Astrocyte of the cerebellum (primary cell): ENCODE data around the gene HTRA3.

Experiments
- DNase-seq: peaks from one replicate; pipeline ENCODE4 v3.0.0-alpha.2; 2011; ENCODE audit warnings: low read depth
- H3K4me3 ChIP-seq: 2 replicates; pipeline ENCODE4 v1.5.1; 2011; ENCODE audit warnings: mild to moderate bottlenecking, low read depth, low read length, moderate library complexity
- CTCF ChIP-seq: IDR thresholded peaks from 2 replicates; pipeline ENCODE4 v1.5.1; 2012; ENCODE audit warnings: low read length, low read depth, moderate library complexity, mild to moderate bottlenecking; ENCODE audit errors: missing control alignments
- in situ Hi-C: cut with HindIII; loops from 2 replicates; pipeline ENCODE4 v1.10.0; 2017; ENCODE audit warnings: low sequenced_read_pairs

Gene HTRA3

DNA sequence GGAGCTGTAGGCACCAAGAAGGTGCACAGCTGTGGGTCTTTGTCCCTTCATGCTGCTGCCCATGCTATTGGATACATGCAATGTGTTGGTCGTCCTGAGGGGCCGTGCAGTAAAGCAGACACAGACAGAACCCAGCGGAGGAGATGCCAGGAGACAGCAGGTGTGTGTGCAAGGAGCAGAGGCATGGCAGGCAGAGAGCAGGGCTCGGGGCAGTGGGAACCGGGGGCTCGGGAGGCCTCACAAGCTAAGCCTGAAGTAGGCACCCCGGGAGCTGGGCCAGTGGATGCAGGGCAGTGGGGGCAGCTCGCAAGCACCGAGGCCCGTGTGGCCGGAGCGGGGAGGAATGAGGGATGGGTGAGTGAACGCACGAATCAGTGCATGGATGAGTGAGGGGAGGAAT is 13.2 kb downstream of the HTRA3 start:
- H3K4me3 ChIP-seq = no peak overlapping the region
- DNase-seq = no peak
- in situ Hi-C loops = no loop called here
- TF ChIP-seq CTCF = no peak

GRCh38 chr4:8283161-8283560 is 13.6 kb downstream of the HTRA3 start:
- no peak for DNase-seq
- in situ Hi-C loops = no loop called here
- no peak overlapping the region for H3K4me3 ChIP-seq
- TF ChIP-seq CTCF = no peak

DNA sequence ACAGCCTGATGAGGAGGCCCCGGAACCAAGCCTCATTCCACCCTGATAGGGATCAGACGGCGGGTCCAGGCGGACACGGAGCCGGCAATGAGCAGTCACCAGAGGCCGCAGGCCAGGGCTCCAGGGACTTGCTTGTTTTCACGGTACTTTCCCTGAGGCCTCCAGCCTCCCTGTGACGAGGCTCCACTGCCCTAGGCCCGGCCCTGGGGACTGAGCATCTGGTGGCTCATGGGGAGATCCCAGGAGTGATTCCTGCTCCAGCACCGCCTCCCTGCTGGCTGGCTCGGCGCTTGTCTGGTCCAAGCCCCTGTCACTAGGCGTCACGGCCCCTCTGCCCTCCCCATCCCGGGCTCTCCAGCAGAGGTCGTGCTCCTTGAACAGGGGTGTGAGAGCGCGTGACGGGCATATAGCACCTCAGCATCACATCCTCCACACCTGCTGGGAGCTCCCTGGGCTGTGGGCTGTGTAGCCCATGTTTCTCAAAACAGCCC is 14.1 kb downstream of the HTRA3 start:
- TF ChIP-seq CTCF = no peak
- in situ Hi-C loops = no loop called here
- no peak overlapping the region for H3K4me3 ChIP-seq
- DNase-seq = no peak

DNA sequence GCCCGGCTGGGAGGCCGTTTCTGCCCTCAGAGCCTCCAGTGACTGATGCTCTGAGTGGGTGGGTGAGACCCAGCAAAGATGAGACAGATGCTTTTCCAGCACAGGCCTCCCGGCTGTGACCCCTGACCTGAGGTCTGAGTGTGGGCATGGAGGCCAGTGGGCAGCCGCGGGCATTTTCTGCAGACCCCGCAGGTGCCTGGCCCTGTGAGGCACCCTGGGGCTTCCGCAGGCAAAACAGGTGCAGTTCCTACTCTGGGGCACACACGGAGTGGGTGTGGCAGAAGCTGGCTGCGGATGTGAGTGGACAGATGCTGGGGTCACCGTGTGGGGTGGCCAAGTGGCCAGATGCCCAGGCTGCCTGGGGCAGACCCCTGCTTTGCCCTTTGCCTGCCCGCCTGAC is 14.8 kb downstream of the HTRA3 start:
- DNase-seq = no peak
- TF ChIP-seq CTCF = no peak
- H3K4me3 ChIP-seq = no peak overlapping the region
- in situ Hi-C loops = no loop called here

DNA sequence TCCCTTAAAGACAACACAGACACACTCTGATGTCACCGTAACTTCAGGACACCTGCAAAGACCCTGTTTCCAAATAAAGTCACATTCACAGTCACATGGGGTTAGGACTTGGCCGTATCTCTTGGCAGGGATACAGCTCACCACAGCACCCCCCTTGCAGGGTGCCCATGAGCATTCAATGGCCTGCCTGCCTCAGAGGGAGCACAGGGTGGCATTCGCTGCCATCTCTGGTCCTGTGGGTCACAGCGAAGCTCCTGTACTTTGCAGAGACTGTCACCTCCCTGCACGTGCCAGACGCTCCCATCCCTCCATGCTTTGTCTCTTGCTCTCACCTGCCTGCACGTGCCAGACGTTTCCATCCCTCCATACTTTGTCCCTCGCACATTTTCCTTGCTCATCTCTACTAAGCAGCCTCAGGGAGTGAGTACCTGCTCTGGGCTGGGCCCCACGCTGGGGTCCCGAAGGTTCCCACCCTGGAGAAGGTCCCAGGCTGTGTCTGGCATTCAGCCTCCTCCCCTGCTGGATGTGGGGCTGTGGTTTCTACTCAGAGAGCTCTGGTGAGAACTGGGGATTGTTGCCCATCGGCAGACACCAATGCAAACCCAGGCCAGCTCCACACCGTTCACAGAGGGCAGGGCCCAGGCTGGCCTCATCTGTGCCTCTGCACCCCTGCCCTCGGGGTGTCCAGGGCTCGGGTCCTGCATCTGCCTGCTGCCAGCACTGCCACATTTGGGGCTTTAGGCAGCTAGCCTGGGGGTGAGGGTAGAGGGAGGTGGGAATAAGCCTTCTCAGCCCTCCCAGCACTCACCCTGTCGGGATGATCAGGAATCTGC is 15.8 kb downstream of the HTRA3 start:
- peak; percentile 49 for DNase-seq
- in situ Hi-C loops = no loop called here
- no peak overlapping the region for H3K4me3 ChIP-seq
- no peak for TF ChIP-seq CTCF

GRCh38 chr4:8285976-8286718 is 16.6 kb downstream of the HTRA3 start:
- H3K4me3 ChIP-seq = no peak overlapping the region
- in situ Hi-C loops = no loop called here
- TF ChIP-seq CTCF = no peak
- no peak for DNase-seq
